ENCODE data around the gene FCRLA.
"Not testable (repeated sequence)": the region's sequence is repeated elsewhere in the genome, so short reads cannot be mapped to it uniquely, and the experiment has no call there.

The FCRLA gene, protein sequence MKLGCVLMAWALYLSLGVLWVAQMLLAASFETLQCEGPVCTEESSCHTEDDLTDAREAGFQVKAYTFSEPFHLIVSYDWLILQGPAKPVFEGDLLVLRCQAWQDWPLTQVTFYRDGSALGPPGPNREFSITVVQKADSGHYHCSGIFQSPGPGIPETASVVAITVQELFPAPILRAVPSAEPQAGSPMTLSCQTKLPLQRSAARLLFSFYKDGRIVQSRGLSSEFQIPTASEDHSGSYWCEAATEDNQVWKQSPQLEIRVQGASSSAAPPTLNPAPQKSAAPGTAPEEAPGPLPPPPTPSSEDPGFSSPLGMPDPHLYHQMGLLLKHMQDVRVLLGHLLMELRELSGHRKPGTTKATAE

DNA sequence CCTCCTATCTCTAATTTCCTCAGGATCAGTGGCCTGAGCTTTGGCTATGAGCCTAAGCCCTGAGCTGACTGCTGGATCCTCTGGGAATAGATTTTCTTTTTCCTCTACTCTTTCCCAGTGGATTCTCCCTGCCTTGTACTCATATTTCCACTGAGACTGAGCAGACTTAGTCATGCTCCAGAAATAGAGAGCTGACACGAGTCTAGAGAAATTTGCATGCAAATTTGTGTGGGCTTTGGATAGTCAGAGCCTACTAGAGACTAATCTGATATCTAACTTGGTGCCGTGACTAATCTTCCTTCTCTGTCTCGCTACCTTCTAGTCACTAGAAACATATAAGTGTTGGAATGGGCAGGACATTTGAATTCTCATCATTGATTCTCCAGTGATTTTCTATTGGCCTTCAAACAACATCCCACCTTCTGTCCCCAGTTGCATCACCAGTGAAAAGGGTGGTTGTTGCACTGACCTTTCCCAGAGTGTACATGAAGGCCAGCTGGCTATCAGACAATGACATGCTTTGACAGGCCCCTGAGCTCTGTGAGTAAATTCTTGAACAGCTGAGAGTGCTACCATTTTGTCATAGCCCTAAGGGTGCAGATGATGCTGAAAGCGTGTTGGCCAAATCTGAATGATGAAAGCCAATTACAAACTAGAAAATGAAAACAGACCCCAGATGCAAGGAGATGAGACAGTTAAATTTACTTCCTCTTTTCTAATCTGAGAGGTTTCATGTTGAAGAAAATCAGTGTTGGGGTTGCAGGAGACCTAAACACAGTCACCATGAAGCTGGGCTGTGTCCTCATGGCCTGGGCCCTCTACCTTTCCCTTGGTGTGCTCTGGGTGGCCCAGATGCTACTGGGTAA lies at the start of gene FCRLA:
Gene FCRLA (plus strand): TSS at position 748 of the 866 bp plus-strand sequence. CDS start 36 bp downstream, at position 784.
- no peaks in the 10 kb centered on the region for H3K36me3 Mint-ChIP-seq
- H3K27me3 Mint-ChIP-seq, result no peaks in the 10 kb centered on the region
- no peak within 1 kb of the TSS for H3K4me3 Mint-ChIP-seq
- H3K27ac Mint-ChIP-seq, result no peak within 1 kb of the TSS
- no peaks in the 10 kb centered on the region for H3K4me1 Mint-ChIP-seq
- no peaks in the 10 kb centered on the region for H3K9me3 Mint-ChIP-seq

DNA sequence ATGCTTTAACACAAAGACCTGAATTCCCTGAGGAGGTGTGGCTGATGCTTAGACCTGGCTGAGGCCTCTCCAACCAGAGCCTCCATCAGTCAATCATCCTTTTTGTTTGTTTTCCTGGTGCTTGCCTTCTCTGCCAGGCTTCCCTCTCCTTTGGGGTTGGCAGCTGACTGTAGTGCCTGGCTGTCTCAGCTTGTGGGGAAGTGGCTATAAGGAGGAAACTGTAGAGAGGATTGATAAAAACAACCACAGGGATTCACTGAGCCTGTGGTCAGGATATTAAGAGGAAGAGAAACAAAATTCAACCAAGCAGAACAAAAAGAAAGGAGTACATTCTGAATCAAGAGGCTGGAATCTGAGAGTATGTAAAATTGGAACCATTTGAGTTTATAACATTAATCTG lies 48.5 kb upstream of the FCRLA start:
- H3K4me3 Mint-ChIP-seq, H3K9me3 Mint-ChIP-seq, H3K4me1 Mint-ChIP-seq: not testable (repeated sequence)

DNA sequence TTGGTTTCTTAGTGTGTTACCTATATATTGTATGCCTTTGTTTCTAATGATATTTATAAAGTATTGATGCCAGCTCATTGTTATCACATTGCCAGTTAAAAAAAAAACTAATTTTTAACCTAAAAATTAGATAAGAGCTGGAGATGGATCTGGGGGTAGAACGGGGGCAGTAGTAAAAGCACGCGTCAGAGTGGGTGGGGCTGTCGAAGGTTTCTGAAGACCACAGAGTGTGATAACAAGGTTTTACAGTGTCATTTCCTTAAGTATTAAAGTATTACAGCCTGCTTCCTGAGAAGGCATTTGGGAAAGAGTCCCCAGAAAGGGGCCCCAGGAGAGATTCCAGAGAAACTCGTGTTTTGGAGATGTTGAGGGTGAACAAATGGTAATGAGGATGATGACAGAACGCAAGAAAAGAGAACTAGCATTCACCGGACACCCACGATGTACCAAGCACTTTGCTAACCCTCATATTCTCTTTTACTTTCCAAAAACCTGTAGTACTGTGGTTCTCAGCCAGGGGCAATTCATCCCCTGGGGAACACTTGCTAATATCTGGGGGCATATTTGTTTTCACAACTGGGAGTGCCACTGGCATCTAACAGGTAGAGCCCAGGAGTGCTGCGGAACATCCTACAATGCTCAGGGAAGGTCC lies 45.2 kb upstream of the FCRLA start:
- not testable (repeated sequence) for H3K4me1 Mint-ChIP-seq, H3K27ac Mint-ChIP-seq, H3K9me3 Mint-ChIP-seq, H3K27me3 Mint-ChIP-seq, H3K36me3 Mint-ChIP-seq, H3K4me3 Mint-ChIP-seq

More for the DNA sequence above, 48.5 kb upstream of the FCRLA start:
- not testable (repeated sequence) for H3K36me3 Mint-ChIP-seq, H3K27me3 Mint-ChIP-seq, H3K27ac Mint-ChIP-seq

DNA sequence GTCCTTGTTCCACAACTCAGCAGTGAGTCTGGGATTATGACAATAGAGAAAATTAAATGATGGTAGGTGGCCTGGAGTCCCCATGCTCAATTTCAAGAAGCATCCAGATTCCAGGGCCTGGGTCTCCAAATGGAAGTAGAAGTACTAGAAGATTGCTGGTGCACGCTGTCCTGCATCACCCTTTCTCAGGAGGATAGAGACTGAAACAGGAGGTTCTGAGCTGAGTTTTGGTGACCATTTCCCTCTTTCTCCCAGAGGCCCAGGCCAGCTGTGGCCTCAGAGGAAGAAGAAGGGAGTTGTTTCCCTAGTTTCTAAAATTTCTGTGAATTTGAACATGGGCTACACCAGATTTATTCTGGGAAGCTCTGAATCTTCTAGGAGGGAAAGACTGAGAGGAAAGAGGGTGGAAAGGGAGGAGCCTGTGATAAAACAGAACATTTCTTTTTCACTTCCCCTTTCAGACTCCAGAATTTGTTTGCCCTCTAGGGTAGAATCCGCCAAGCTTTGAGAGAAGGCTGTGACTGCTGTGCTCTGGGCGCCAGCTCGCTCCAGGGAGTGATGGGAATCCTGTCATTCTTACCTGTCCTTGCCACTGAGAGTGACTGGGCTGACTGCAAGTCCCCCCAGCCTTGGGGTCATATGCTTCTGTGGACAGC lies 44.2 kb upstream of the FCRLA start, which contains the start of gene FCGR2B:
Gene FCGR2B (plus strand): TSS at position 460 of the 656 bp plus-strand sequence. CDS start 99 bp downstream, at position 559.
- not testable (repeated sequence) for H3K4me3 Mint-ChIP-seq

DNA sequence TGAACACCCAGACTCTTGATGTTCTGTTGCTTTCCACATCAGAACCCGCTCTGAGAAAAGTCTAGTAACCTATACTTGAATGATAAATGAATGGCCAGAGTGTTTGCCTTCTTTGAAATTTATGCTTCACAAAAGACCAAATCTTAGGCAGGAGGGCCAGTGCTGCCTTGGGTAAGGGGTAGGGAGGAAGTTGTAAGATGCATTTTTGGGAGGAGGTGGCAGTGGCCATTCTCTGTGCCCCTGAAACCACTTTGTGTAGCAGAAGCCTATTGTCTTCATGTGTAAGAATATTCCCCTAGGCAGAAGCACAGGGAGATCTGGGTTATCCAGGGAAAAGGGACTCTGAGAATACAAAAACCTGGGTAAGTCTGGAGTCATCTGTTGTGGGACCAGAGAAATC lies 43.5 kb upstream of the FCRLA start:
- not testable (repeated sequence) for H3K27me3 Mint-ChIP-seq, H3K36me3 Mint-ChIP-seq, H3K27ac Mint-ChIP-seq, H3K9me3 Mint-ChIP-seq, H3K4me3 Mint-ChIP-seq, H3K4me1 Mint-ChIP-seq

More for the DNA sequence above, 44.2 kb upstream of the FCRLA start, which contains the start of gene FCGR2B:
- not testable (repeated sequence) for H3K27me3 Mint-ChIP-seq, H3K27ac Mint-ChIP-seq, H3K36me3 Mint-ChIP-seq, H3K4me1 Mint-ChIP-seq, H3K9me3 Mint-ChIP-seq

DNA sequence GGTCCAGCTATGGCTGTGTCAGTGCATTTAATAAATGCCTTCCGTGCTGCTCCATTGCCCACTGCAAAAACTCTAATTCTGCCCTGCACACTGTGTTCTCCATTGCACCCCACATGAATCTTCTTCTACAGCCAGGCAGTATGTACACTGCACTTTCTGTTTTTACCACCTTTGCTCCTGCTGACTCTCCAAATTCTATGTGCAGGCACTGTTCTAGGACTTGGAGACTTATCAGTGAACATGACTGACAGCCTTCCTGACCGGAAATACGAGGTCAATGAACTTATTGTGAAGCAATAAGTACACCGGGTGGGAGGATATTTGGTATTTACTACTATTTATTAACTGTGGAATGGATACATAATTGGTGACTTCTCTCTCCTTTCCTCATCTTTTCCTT lies 42.3 kb upstream of the FCRLA start:
- H3K36me3 Mint-ChIP-seq, H3K4me3 Mint-ChIP-seq, H3K4me1 Mint-ChIP-seq, H3K27me3 Mint-ChIP-seq, H3K9me3 Mint-ChIP-seq, H3K27ac Mint-ChIP-seq: not testable (repeated sequence)

DNA sequence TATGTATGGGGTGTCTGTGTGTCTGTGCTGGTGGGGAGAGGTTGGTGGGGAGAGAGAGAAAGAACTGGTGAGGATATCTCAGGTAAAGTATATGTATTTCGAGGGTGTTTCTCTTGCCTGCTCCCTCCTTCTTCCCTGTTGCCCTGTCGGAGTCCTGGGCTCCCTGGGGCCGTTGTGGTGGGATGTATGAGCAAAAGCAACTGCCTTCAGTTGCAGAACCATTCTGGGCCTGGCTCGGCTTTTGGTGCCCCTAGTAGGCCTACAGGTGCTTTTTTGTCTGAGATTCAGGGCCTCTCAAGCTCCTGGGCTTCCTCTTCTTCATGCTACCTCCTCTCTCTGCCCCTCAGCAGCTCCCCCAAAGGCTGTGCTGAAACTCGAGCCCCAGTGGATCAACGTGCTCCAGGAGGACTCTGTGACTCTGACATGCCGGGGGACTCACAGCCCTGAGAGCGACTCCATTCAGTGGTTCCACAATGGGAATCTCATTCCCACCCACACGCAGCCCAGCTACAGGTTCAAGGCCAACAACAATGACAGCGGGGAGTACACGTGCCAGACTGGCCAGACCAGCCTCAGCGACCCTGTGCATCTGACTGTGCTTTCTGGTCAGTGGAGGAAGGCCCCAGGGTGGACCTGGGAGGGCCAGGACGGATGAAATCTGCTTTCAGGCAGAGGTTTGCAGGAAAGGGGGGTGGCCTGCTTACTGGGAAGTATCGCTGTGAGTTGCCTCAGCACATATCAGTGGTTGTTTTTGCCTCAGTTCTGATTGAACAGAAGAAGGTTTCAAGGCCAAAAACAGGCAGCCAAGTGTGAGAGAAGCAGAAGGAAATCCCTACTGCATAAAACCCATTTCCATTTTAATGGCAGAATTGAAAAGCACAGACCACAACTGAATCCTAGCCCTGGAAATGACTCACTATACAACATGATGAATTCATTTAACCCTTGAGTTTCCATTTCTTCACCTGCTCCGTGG lies 35.7 kb upstream of the FCRLA start:
- H3K36me3 Mint-ChIP-seq, H3K27me3 Mint-ChIP-seq, H3K4me3 Mint-ChIP-seq, H3K27ac Mint-ChIP-seq, H3K9me3 Mint-ChIP-seq, H3K4me1 Mint-ChIP-seq: not testable (repeated sequence)

DNA sequence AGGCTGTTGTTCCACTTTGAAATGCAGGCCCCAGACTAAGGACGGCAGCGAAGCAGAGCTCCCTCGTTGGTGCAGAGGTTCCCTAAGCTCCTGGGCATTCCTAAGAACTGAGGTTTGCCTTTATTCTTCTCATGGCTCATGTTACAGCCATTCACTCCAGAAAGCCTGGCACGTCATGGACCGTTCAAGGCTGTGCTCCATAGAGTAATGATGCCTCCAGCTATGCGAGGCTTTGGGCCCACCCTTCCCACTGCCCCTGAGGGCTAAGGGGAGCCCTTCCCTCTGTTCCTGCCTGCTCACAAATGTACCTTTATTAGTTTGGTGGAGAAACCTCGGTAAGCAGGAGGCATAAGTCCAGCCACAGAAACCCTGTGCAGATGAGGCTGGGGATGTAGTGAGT lies 33.6 kb upstream of the FCRLA start:
- not testable (repeated sequence) for H3K36me3 Mint-ChIP-seq, H3K4me3 Mint-ChIP-seq, H3K27me3 Mint-ChIP-seq, H3K9me3 Mint-ChIP-seq, H3K4me1 Mint-ChIP-seq, H3K27ac Mint-ChIP-seq

DNA sequence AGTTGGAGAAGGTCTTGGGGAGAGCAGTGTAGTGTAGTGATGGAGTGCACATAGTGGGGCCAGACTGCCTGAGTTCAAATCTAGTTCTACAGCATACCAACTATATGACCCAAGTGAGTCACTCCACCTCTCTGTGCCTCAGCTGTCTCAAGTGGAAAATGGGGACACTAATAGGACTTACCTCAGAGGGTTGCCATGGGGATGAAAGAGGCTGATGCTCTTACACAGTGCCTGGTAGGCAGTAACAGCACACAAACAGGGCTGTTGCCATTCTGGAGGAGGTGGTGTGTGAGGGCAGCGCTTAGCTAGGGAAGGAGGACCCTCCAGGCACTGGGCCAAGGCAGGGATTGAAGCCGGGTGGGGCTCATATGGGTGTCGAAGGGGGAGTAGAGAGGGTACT lies 32.6 kb upstream of the FCRLA start:
- not testable (repeated sequence) for H3K27me3 Mint-ChIP-seq, H3K9me3 Mint-ChIP-seq, H3K4me1 Mint-ChIP-seq, H3K36me3 Mint-ChIP-seq, H3K4me3 Mint-ChIP-seq, H3K27ac Mint-ChIP-seq

DNA sequence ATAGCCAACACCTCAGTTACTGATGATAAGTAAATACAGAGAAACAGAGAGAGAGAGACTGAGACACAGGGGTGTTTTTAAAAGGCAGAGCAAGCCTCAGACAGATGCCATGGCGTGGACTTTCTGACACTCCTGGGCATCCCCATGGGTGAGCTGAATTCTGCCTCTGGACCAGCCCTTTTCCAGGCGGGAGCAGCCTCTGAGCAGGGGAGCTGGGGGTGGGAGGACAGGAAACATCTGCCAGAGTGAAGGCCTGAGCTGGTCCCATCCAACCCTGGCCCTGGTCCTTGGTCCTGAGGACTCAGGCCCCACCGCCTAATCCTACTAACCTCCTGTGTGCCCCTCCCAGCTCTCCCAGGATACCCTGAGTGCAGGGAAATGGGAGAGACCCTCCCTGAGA lies 32.1 kb upstream of the FCRLA start:
- H3K36me3 Mint-ChIP-seq, H3K27ac Mint-ChIP-seq, H3K27me3 Mint-ChIP-seq, H3K9me3 Mint-ChIP-seq, H3K4me3 Mint-ChIP-seq, H3K4me1 Mint-ChIP-seq: not testable (repeated sequence)

DNA sequence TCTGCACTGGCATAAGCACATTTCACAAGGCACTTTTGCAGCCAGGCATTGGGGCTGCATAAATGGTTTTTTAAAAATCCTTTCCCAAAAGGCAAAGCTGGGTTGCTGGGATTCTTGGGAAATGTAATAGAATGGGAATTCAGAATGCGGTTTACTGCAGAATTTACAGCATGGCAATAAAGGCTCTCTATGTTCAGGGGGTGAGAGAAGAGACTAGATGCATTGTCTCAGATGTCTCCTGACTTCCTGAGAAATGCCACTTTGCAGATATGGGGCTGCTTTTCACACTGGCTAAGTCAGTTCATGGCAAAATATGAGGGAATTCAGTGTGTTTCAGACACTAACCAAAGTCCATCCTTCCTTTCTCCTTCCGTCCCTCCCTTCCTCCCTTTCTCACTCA lies 30.6 kb upstream of the FCRLA start:
- Mint-ChIP-seq H3K4me3 (no peak overlapping the region), H3K27ac (no peak overlapping the region), H3K36me3 (no peaks in the 10 kb centered on the region), H3K9me3 (no peaks in the 10 kb centered on the region), H3K4me1 (no peaks in the 10 kb centered on the region), H3K27me3 (no peaks in the 10 kb centered on the region)

DNA sequence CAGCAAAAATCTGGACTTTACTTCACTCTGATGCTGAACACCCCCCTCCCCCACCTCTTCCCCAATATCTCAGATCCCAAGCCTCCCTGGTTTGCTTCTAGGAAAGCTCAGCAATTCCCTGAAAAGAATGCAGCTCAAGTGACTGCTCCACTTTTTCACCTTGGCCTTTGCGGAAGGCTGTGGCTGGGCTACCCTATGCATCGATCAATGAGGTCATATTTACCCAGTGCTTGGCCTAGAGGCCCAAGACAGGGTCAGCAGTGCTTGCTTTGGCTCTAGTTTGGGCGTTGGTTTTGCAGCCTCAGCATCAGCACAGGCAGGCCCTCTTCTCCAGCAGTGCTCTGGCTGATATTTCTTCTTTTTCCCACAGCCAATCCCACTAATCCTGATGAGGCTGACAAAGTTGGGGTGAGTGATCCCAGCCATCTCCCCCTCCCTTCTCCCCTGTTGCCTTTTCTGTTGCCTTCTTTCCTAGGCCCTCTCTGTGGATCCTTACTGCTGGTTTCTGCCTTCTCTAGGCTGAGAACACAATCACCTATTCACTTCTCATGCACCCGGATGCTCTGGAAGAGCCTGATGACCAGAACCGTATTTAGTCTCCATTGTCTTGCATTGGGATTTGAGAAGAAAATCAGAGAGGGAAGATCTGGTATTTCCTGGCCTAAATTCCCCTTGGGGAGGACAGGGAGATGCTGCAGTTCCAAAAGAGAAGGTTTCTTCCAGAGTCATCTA lies 29.9 kb upstream of the FCRLA start:
- no peaks in the 10 kb centered on the region for H3K4me1 Mint-ChIP-seq
- no peaks in the 10 kb centered on the region for H3K36me3 Mint-ChIP-seq
- H3K27me3 Mint-ChIP-seq, result no peaks in the 10 kb centered on the region
- peak overlapping the region; percentile 25 for H3K27ac Mint-ChIP-seq
- H3K9me3 Mint-ChIP-seq, result no peaks in the 10 kb centered on the region
- H3K4me3 Mint-ChIP-seq, result no peak overlapping the region

DNA sequence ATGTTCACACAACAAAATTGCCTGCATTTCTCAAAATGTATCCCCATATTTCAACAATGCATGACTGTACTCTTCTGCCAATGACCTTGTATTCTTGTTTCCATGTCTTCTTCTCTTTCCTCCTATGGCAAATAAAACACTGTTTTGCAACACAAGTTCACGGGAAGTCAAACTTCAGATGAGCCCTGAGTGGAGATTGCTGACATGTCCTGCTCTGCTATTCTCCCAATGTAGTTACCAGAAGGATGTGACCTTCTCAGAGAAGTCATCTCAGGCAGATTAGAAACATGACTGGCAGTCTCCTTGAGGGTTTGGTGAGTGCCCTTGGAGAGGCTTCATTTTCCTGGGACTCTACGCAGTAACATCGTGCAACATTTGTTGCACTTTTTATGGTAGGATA lies 28.5 kb upstream of the FCRLA start:
- no peak overlapping the region for H3K4me3 Mint-ChIP-seq
- no peaks in the 10 kb centered on the region for H3K4me1 Mint-ChIP-seq
- no peaks in the 10 kb centered on the region for H3K27me3 Mint-ChIP-seq
- no peak overlapping the region for H3K27ac Mint-ChIP-seq
- H3K36me3 Mint-ChIP-seq, result no peaks in the 10 kb centered on the region
- no peaks in the 10 kb centered on the region for H3K9me3 Mint-ChIP-seq

DNA sequence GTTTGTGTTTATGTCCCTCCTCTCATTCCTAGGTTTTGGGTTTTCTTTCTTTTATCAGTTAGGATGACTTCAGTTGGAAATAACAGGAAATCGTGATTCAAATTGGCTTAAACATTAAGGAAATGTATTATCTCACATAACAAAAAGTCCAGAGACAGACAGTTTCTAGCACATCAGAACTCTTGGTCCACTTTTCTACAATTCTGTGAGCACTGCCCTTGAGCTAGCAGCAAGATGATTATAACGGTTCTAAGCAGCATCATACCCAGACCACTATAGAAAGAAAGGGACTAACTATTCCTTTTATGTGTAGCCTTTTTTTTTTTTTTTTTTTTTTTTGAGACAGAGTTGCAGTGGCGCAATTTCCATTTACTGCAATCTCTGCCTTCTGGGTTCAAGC lies 25.1 kb upstream of the FCRLA start:
- no peak overlapping the region for H3K27ac Mint-ChIP-seq
- H3K9me3 Mint-ChIP-seq, result no peaks in the 10 kb centered on the region
- no peaks in the 10 kb centered on the region for H3K36me3 Mint-ChIP-seq
- no peak overlapping the region for H3K4me3 Mint-ChIP-seq
- peaks cover 8% of the 10 kb centered on the region for H3K27me3 Mint-ChIP-seq
- no peaks in the 10 kb centered on the region for H3K4me1 Mint-ChIP-seq

All from activated naive CD4-positive, alpha-beta T cell treated with anti-CD3 and anti-CD28 coated beads, Interleukin-2, amount 50 U/mL, for 24 hours (primary cell).